Measurements from ENCODE around the gene EPB41L3.

Gene EPB41L3

DNA sequence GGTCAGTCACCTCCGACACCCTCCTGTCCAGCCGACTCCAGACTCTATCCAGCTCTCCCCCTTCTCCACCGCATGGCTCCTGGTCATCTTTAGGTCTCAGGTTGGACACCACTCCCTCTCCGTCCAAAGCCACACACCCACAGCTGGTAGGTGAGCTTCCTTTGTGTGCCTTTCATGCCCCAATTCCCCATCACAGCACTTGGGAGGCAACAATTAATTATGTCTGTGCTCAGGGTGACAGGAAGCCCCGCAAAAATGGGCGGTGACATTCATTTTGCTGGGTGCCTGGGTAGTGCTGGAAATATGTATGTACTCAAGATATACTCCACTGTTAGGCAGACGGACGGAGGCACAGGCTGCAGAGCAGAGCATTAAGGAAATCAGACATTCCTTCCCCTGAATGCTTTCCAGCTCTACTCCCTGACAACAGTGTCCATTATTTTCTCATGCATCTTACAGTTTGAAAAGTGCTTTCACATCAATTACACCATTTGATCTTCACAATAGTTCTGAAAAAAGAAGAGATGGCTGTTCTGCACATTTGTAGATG, 13.1 kb downstream of the EPB41L3 start:
- Histone ChIP-seq H3K27ac (ENCODE audit: low read depth, low read length, poor library complexity, severe bottlenecking) (no peak overlapping the region), H3K36me3 (ENCODE audit: insufficient read depth, low read length) (no peaks in the 10 kb centered on the region), H3K4me3 (ENCODE audit: low read depth, low read length, poor library complexity, severe bottlenecking) (no peak overlapping the region), H3F3A (ENCODE audit: insufficient read depth, low read length) (no peaks in the 10 kb centered on the region), H3K9me2 (ENCODE audit: low read depth, low read length) (no peaks in the 10 kb centered on the region), H3K27me3 (ENCODE audit: insufficient read depth, low read length) (no peaks in the 10 kb centered on the region; the same call in 1 of the 2 replicates), H4K20me1 (ENCODE audit: insufficient read depth, low read length) (no peaks in the 10 kb centered on the region), H3K9me3 (ENCODE audit: low read length) (no peaks in the 10 kb centered on the region), H3K4me2 (ENCODE audit: low read length) (no peak overlapping the region), H3K79me2 (ENCODE audit: insufficient read depth, low read length) (no peaks in the 10 kb centered on the region), H3K4me1 (ENCODE audit: insufficient read depth, low read length, severe bottlenecking) (no peaks in the 10 kb centered on the region), H3K9ac (ENCODE audit: low read length) (no peak overlapping the region), H2AFZ (ENCODE audit: low read length) (no peak overlapping the region)
- TF ChIP-seq, protein P1, sequence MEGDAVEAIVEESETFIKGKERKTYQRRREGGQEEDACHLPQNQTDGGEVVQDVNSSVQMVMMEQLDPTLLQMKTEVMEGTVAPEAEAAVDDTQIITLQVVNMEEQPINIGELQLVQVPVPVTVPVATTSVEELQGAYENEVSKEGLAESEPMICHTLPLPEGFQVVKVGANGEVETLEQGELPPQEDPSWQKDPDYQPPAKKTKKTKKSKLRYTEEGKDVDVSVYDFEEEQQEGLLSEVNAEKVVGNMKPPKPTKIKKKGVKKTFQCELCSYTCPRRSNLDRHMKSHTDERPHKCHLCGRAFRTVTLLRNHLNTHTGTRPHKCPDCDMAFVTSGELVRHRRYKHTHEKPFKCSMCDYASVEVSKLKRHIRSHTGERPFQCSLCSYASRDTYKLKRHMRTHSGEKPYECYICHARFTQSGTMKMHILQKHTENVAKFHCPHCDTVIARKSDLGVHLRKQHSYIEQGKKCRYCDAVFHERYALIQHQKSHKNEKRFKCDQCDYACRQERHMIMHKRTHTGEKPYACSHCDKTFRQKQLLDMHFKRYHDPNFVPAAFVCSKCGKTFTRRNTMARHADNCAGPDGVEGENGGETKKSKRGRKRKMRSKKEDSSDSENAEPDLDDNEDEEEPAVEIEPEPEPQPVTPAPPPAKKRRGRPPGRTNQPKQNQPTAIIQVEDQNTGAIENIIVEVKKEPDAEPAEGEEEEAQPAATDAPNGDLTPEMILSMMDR (IDR thresholded peaks at IDR 0.05; ENCODE audit: low read length), result no peak
- no peak for TF ChIP-seq EZH2 (IDR thresholded peaks at IDR 0.05; ENCODE audit: borderline replicate concordance, low read length)

DNA sequence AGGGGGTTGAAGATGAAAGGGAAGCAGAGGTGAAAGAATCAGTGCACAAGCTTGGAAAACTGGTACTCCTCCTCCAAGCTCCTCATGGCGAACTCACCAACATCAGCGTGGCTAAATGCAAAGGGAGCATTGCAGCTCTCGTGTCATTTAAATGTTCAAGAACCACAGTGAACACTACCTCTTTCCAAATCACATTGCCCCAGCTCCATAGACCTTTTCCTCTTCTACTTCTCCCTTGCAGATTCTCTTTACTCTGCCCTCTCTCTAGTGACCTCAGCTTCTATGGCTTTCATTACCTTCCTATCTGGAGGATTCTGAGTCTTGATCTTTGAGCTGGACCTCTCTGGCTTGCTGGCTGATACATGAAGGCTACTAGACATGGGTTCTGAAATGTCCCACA, 14.3 kb downstream of the EPB41L3 start:
- H3K4me3 ChIP-seq (ENCODE audit: low read depth, low read length, poor library complexity, severe bottlenecking), result no peak overlapping the region

DNA sequence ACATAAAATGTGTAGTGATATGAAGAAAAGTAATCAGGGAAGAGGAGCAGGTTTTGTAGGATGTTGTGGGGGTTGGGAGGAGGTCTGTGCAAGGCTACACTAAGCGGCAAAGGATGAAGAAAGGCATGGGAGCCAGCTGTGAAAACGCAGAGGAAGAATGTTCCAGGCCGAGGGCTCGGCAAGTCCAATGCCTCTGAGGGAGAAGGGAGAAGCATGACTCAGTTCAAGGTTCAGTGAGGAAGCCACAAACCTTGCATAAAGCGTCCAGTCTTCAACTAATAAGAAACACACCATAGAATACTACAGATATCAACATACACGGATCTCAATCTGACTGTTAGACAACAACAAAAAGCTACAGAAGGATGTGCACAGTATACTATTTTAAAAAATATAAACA, 16.2 kb downstream of the EPB41L3 start:
- Histone ChIP-seq H3K4me2 (ENCODE audit: low read length) (no peak overlapping the region), H3K36me3 (ENCODE audit: insufficient read depth, low read length) (no peaks in the 10 kb centered on the region), H2AFZ (ENCODE audit: low read length) (no peak overlapping the region), H3K9me2 (ENCODE audit: low read depth, low read length) (no peaks in the 10 kb centered on the region), H3K79me2 (ENCODE audit: insufficient read depth, low read length) (no peaks in the 10 kb centered on the region), H3K27me3 (ENCODE audit: insufficient read depth, low read length) (no peaks in the 10 kb centered on the region; the same call in 1 of the 2 replicates), H3F3A (ENCODE audit: insufficient read depth, low read length) (no peaks in the 10 kb centered on the region), H3K4me1 (ENCODE audit: insufficient read depth, low read length, severe bottlenecking) (no peaks in the 10 kb centered on the region), H3K27ac (ENCODE audit: low read depth, low read length, poor library complexity, severe bottlenecking) (no peak overlapping the region), H3K4me3 (ENCODE audit: low read depth, low read length, poor library complexity, severe bottlenecking) (no peak overlapping the region), H4K20me1 (ENCODE audit: insufficient read depth, low read length) (no peaks in the 10 kb centered on the region), H3K9ac (ENCODE audit: low read length) (no peak overlapping the region), H3K9me3 (ENCODE audit: low read length) (no peaks in the 10 kb centered on the region)
- TF ChIP-seq, protein P1 (IDR thresholded peaks at IDR 0.05; ENCODE audit: low read length), result no peak
- no peak for TF ChIP-seq EZH2 (IDR thresholded peaks at IDR 0.05; ENCODE audit: borderline replicate concordance, low read length)

More for the DNA sequence above, 14.3 kb downstream of the EPB41L3 start:
- Histone ChIP-seq H3K4me1 (ENCODE audit: insufficient read depth, low read length, severe bottlenecking) (no peaks in the 10 kb centered on the region), H3K36me3 (ENCODE audit: insufficient read depth, low read length) (no peaks in the 10 kb centered on the region), H3K4me2 (ENCODE audit: low read length) (no peak overlapping the region), H3K9me3 (ENCODE audit: low read length) (no peaks in the 10 kb centered on the region), H3K27ac (ENCODE audit: low read depth, low read length, poor library complexity, severe bottlenecking) (no peak overlapping the region), H3K79me2 (ENCODE audit: insufficient read depth, low read length) (no peaks in the 10 kb centered on the region), H3K9ac (ENCODE audit: low read length) (no peak overlapping the region), H3K9me2 (ENCODE audit: low read depth, low read length) (no peaks in the 10 kb centered on the region), H4K20me1 (ENCODE audit: insufficient read depth, low read length) (no peaks in the 10 kb centered on the region), H3K27me3 (ENCODE audit: insufficient read depth, low read length) (no peaks in the 10 kb centered on the region; the same call in 1 of the 2 replicates), H2AFZ (ENCODE audit: low read length) (no peak overlapping the region), H3F3A (ENCODE audit: insufficient read depth, low read length) (no peaks in the 10 kb centered on the region)
- TF ChIP-seq, protein P1 (IDR thresholded peaks at IDR 0.05; ENCODE audit: low read length), result no peak
- TF ChIP-seq EZH2 (IDR thresholded peaks at IDR 0.05; ENCODE audit: borderline replicate concordance, low read length), result no peak

Measured in OCI-LY1 (cell line).